ENCODE results near the gene NAA38. TPM values are rescaled to one million over a fixed set of nuclear protein-coding genes. Genes with fewer than 3 reads are reported as not detected.

NAA38 gene
- total and polyA plus RNA-seq, 2 donors from 2014 or later, result 69.6 to 246 TPM

- H3K27me3 ChIP-seq (ENCODE audit: control insufficient read depth, insufficient read depth, low read length), result no peaks in the 10 kb centered on the region
- intact Hi-C loops (cut with DNase I), result no loop called here
- H3K4me1 ChIP-seq (ENCODE audit: control insufficient read depth in 2 of 3, insufficient read depth in 2 of 3, low read depth in 1 of 3, low read length in 3 of 3), result peaks cover 0 to 33% (median 4%) of the 10 kb centered on the region in 3 donors
- peak in 3 of 5 donors; percentile 36 to 83 (median 40) for DNase-seq
- peak overlapping the region; percentile 36 to 93 for H3K27ac ChIP-seq (ENCODE audit: low read depth in 2 of 2, low read length in 2 of 2)
- H3K36me3 ChIP-seq (ENCODE audit: control insufficient read depth in 2 of 3, insufficient read depth in 3 of 3, low read length in 3 of 3), result peaks cover 8 to 22% (median 13%) of the 10 kb centered on the region in 3 donors
- no peak for FAIRE-seq
- no peak for TF ChIP-seq CTCF (IDR thresholded peaks at IDR 0.05; ENCODE audit: borderline replicate concordance, extremely low read depth, insufficient read depth)
- peak overlapping the region in 2 of 3 donors; percentile 40 to 73 for H3K4me3 ChIP-seq (ENCODE audit: low read length in 3 of 3)
- no peaks in the 10 kb centered on the region for H3K9me3 ChIP-seq (ENCODE audit: control insufficient read depth in 2 of 3, insufficient read depth in 1 of 3, low read length in 3 of 3)
- H3K9ac ChIP-seq (ENCODE audit: low read length in 3 of 3), result peak overlapping the region in 1 of 3 donors; percentile 36
Measured at GRCh38 chr17:7855660-7856010, 1.7 kb downstream of the NAA38 start.

GRCh38 chr17:7854851-7855659 is 2.3 kb downstream of the NAA38 start, which contains the start of gene TMEM88:
TSS of gene TMEM88 (plus strand) at chr17:7855066. CDS start at chr17:7855075, 9 bp downstream.
- TF ChIP-seq CTCF (IDR thresholded peaks at IDR 0.05; ENCODE audit: borderline replicate concordance, extremely low read depth, insufficient read depth), result no peak
- peak; percentile 49 to 84 (median 78) for DNase-seq
- H3K27ac ChIP-seq (ENCODE audit: low read depth in 2 of 2, low read length in 2 of 2), result peak within 1 kb of the TSS; percentile 36 to 93
- H3K27me3 ChIP-seq (ENCODE audit: control insufficient read depth, insufficient read depth, low read length), result no peaks in the 10 kb centered on the region
- H3K36me3 ChIP-seq (ENCODE audit: control insufficient read depth in 2 of 3, insufficient read depth in 3 of 3, low read length in 3 of 3), result peaks cover 8 to 28% (median 13%) of the 10 kb centered on the region in 3 donors
- peak within 1 kb of the TSS in 2 of 3 donors; percentile 36 to 55 for H3K9ac ChIP-seq (ENCODE audit: low read length in 3 of 3)
- peak within 1 kb of the TSS; percentile 36 to 73 (median 40) for H3K4me3 ChIP-seq (ENCODE audit: low read length in 3 of 3)
- intact Hi-C loops (cut with DNase I), result no loop called here
- H3K4me1 ChIP-seq (ENCODE audit: control insufficient read depth in 2 of 3, insufficient read depth in 2 of 3, low read depth in 1 of 3, low read length in 3 of 3), result peaks cover 0 to 33% (median 4%) of the 10 kb centered on the region in 3 donors
- no peak for FAIRE-seq
- no peaks in the 10 kb centered on the region for H3K9me3 ChIP-seq (ENCODE audit: control insufficient read depth in 2 of 3, insufficient read depth in 1 of 3, low read length in 3 of 3)

GRCh38 chr17:7854078-7854777 is 3.1 kb downstream of the NAA38 start:
- DNase-seq (peak in 2 of 5 donors; percentile 71 to 78), FAIRE-seq (no peak)
- intact Hi-C loops (cut with DNase I), result no loop called here
- H3K9ac ChIP-seq (ENCODE audit: low read length in 3 of 3), result no peak overlapping the region
- no peaks in the 10 kb centered on the region for H3K27me3 ChIP-seq (ENCODE audit: control insufficient read depth, insufficient read depth, low read length)
- no peak for TF ChIP-seq CTCF (IDR thresholded peaks at IDR 0.05; ENCODE audit: borderline replicate concordance, extremely low read depth, insufficient read depth)
- no peak overlapping the region for H3K4me3 ChIP-seq (ENCODE audit: low read length in 3 of 3)
- H3K36me3 ChIP-seq (ENCODE audit: control insufficient read depth in 2 of 3, insufficient read depth in 3 of 3, low read length in 3 of 3), result peaks cover 8 to 36% (median 17%) of the 10 kb centered on the region in 3 donors
- peaks cover 0 to 33% (median 4%) of the 10 kb centered on the region in 3 donors for H3K4me1 ChIP-seq (ENCODE audit: control insufficient read depth in 2 of 3, insufficient read depth in 2 of 3, low read depth in 1 of 3, low read length in 3 of 3)
- no peak overlapping the region for H3K27ac ChIP-seq (ENCODE audit: low read depth in 2 of 2, low read length in 2 of 2)
- no peaks in the 10 kb centered on the region for H3K9me3 ChIP-seq (ENCODE audit: control insufficient read depth in 2 of 3, insufficient read depth in 1 of 3, low read length in 3 of 3)

All from kidney (tissue), 14 donors.